Stimulated activated naive CD8-positive, alpha-beta T cell treated with anti-CD3 and anti-CD28 coated beads, Interleukin-15, Interleukin-2, amounts not matched to agents 100 ng/mL and 50 ng/mL, for 24 hours (primary cell): Measurements from ENCODE around the gene ZNF316.

Source experiments
- H3K27ac Mint-ChIP-seq: one replicate; pipeline ENCODE4 v1.8.0; 2021; ENCODE audit warnings: mild to moderate bottlenecking, mixed read lengths
- H3K27me3 Mint-ChIP-seq: one replicate; pipeline ENCODE4 v1.8.0; 2021; ENCODE audit warnings: mixed read lengths
- H3K36me3 Mint-ChIP-seq: one replicate; pipeline ENCODE4 v1.8.0; 2021; ENCODE audit warnings: low read depth, mixed read lengths
- H3K4me1 Mint-ChIP-seq: one replicate; pipeline ENCODE4 v1.8.0; 2021; ENCODE audit warnings: low read depth, mixed read lengths
- H3K4me3 Mint-ChIP-seq: one replicate; pipeline ENCODE4 v1.8.0; 2021; ENCODE audit warnings: mild to moderate bottlenecking, mixed read lengths
- H3K9me3 Mint-ChIP-seq: one replicate; pipeline ENCODE4 v1.8.0; 2021; ENCODE audit warnings: mixed read lengths

The ZNF316 gene

DNA sequence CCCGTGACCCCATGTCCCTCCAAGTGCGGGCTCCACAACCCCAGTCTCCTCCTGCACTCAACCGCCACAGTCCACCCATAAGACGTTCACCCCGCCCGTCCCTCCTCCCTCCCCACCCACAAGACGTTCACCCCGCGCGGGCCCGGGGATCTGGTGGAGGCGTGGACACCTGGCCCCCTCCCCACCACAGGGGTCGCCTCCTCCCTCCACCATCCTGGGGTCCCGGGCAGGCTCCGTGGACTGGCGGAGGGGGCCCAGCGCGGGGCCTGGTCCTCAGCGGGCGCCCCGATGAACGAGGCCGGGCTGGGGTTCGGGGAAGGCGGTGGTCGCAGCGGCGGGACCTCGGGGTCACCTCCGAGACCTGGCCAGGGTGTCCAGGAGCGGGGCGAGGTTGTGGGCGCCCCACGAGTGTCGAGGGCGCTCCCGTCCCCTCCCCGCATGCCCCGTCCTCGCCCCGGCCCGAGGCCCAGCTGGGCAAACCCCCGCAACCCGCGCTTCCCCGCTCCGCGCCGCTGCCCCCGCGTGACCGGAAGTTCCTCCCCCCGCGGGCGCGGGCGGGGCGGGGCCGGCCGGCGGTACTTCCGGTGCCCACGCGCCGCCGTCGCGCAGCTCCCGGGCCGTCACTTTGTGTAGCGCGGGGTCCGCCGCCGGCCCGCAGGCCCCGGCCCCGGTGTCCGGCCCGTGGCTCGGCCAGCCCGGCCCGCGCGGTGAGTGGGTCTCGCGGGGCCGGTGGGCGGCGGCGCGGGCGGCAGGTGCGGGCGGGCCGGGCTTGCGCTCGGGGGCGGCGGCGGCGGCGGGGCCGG, at the start of gene ZNF316:
Gene ZNF316, plus strand, starts transcription at position 578 of the 803 bp plus-strand sequence. CDS start 5,092 bp downstream, outside the sequence.
- H3K9me3 Mint-ChIP-seq = no peaks in the 10 kb centered on the region
- H3K4me1 Mint-ChIP-seq = peaks cover 27% of the 10 kb centered on the region
- H3K36me3 Mint-ChIP-seq = peaks cover 31% of the 10 kb centered on the region

DNA sequence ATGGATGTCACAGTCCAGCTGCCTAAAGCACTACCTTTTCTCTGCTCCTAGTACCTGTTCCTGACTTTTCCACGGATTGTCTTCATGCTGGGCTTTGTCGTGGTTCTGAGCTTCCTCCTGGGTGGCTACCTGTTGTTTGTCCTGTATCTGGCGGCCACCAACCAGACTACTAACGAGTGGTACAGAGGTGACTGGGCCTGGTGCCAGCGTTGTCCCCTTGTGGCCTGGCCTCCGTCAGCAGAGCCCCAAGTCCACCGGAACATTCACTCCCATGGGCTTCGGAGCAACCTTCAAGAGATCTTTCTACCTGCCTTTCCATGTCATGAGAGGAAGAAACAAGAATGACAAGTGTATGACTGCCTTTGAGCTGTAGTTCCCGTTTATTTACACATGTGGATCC, 48.6 kb upstream of the ZNF316 start:
- H3K9me3 Mint-ChIP-seq = no peaks in the 10 kb centered on the region
- no peak overlapping the region for H3K4me3 Mint-ChIP-seq
- H3K27me3 Mint-ChIP-seq = no peaks in the 10 kb centered on the region
- no peak overlapping the region for H3K27ac Mint-ChIP-seq
- peaks cover 23% of the 10 kb centered on the region for H3K4me1 Mint-ChIP-seq
- H3K36me3 Mint-ChIP-seq = peaks cover 54% of the 10 kb centered on the region

More for the DNA sequence above, at the start of gene ZNF316:
- Mint-ChIP-seq H3K27ac (peak within 1 kb of the TSS; percentile 87), H3K27me3 (no peaks in the 10 kb centered on the region), H3K4me3 (peak within 1 kb of the TSS; percentile 86)

DNA sequence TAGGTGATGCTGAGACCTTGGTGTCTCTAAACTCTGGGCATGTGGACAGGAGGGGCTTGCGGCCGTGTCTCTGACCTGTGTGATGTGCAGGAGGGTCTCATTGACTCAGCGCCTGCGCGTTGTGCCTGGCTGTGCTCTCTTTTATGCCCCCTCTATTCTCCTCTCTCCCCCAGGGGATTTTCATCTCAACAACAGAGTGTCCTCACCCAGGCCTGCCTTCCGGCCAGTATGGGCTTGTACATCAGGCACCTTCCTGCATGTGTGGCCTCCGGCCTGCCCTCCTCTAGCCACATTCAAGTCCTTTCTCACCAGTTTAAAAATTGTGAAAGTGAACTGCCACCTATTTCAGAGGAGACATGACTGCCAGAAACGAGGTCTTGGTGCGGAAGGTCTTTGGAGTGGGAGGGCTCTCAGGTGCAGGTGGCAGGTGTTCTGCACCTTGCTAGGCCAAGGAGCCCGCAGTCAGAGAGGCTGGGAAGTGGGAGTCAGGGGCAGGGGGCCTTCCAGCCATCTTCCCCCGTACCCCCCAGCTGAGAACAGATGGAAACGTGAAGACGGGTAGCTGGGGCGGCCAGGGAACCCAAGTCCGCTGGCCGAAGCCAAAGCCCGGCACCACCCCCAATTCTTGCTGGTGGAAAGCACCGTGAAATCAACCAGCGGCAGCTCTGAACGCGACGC, 47.8 kb upstream of the ZNF316 start:
- Mint-ChIP-seq H3K4me1 (peaks cover 23% of the 10 kb centered on the region), H3K9me3 (no peaks in the 10 kb centered on the region), H3K27ac (peak overlapping the region; percentile 69), H3K27me3 (no peaks in the 10 kb centered on the region), H3K36me3 (peaks cover 54% of the 10 kb centered on the region), H3K4me3 (peak overlapping the region; percentile 74)

DNA sequence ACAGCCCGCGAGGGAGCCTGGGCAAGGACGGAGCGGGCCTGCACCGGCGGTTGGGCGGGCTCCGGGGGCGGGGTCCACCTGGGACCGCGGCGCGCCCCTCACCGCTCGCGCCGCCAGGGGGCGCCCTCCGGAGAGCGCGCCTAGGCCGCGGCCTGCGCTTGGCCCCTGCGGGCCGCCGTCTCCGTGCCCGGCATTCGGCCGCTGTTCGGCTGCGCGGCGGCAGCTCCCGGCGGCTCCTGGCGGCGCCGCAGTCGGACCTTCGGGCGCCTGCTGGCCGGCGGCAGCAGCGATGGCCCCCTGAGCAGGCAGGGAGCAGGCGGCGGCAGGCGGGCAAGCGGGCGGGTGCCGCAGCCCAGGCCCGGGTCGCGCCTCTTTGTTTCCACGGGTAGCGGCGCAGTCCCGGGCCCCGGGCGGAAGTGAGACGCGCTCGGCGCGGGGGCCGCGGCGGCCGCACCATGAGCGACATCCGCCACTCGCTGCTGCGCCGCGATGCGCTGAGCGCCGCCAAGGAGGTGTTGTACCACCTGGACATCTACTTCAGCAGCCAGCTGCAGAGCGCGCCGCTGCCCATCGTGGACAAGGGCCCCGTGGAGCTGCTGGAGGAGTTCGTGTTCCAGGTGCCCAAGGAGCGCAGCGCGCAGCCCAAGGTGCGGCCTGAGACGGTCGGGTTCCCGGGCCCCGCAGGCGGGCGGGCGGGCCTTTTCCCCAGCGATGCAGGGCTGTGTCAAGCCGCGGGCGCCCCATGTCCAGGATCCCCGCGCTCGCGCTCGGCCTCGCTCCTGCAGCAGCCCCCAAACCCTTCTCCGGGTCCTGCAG, 47.1 kb upstream of the ZNF316 start, which contains the start of gene INTS15:
Gene INTS15, plus strand, starts transcription at position 193 of the 816 bp plus-strand sequence. Its CDS starts 263 bp downstream, at position 456.
- Mint-ChIP-seq H3K27ac (peak within 1 kb of the TSS; percentile 93), H3K36me3 (peaks cover 55% of the 10 kb centered on the region), H3K27me3 (no peaks in the 10 kb centered on the region), H3K4me3 (peak within 1 kb of the TSS; percentile 95), H3K4me1 (peaks cover 23% of the 10 kb centered on the region), H3K9me3 (no peaks in the 10 kb centered on the region)

DNA sequence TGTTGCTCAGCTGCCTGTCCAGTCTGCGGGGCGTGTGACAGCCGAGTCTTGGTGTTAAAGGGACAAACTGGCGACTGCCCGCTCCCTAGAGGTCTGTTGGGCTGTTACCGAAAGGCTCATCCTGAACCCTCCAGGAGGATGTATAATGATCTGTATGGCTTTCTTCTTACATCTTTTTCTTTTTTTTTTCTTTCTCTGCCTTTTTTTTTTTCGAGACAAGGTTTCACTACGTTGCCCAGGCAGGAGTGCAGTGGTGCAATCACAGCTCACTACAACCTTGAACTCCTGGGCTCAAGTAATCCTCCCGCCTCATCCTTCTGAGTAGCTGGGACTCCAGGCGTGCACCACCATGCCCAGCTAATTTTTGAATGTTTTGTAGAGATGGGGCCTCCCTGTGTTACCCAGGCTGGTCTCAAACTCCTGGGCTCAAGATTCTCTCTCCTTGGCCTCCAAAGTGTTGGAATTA, 46.4 kb upstream of the ZNF316 start:
- Mint-ChIP-seq H3K4me3 (peak overlapping the region; percentile 95), H3K36me3 (peaks cover 59% of the 10 kb centered on the region), H3K27ac (peak overlapping the region; percentile 93), H3K4me1 (peaks cover 23% of the 10 kb centered on the region), H3K27me3 (no peaks in the 10 kb centered on the region), H3K9me3 (no peaks in the 10 kb centered on the region)

DNA sequence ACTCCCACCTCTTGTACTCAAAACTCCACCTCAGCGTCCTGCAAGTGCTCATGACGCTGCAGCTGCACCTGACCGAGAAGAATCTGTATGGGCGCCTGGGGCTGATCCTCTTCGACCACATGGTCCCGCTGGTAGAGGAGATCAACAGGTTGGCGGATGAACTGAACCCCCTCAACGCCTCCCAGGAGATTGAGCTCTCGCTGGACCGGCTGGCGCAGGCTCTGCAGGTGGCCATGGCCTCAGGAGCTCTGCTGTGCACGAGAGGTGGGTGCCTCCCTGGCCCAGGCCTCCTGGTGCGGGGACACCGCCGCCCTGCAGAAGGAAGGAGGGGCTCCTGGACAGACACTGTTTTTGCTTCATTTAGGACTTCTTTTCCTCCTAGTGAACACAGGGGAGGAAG, 37.0 kb upstream of the ZNF316 start:
- H3K9me3 Mint-ChIP-seq = no peaks in the 10 kb centered on the region
- H3K27ac Mint-ChIP-seq = no peak overlapping the region
- no peak overlapping the region for H3K4me3 Mint-ChIP-seq
- no peaks in the 10 kb centered on the region for H3K4me1 Mint-ChIP-seq
- no peaks in the 10 kb centered on the region for H3K27me3 Mint-ChIP-seq
- peaks cover 52% of the 10 kb centered on the region for H3K36me3 Mint-ChIP-seq

DNA sequence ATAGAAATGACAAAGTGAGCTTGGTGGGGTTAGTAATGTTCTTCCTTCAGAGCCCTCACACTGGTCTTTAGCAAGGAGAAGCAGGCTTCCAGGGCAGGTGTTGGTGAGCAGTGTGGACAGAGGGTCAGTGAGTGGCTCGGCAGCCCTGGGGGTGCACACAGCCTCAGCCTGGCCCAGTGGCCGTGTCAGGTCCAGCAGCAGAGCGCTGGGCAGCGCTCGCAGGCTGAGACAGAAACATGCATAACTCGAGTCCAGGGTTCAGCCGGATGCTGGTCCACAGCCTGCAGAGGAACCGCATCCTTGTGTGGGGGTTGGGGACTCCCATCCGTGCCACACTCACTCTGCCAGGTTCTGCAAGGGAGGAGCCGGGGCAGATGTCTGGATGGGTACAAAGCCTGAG, 32.7 kb upstream of the ZNF316 start:
- Mint-ChIP-seq H3K9me3 (no peaks in the 10 kb centered on the region), H3K36me3 (peaks cover 37% of the 10 kb centered on the region), H3K27ac (no peak overlapping the region)

DNA sequence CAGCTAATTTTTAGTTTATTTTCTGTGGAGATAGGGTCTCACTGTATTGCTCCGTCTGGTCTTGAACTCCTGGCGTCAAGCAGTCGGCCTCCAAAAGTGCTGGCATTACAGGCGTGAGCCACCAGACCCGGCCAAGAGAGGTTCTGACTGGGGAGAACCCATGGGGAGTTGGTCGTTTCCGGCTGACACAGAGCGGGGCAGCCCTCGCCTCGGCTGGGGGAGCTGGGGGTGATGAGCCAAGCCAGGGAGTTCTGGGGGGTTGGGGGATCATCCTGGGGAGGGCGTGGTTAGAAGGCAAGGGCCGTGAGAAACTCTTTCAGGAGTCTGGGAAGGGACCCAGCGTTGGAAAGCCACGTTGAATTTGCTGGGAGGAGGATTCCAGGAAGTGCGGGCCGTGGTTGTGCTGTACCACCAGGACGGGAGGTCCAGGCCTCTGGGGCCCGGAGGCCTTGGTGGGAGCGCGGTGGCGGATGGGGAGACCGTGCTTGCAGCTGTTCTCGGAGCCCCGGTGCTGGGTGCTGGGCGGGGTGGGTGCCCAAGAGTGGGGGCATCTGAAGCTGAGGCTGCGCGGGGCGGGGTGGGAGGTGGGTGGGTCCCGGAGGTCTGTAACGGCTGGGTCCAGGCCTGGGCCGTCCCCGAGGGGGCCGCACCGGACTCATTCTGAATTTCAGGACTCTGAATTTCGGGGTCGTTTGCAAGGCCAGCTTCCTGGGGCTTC, 30.1 kb upstream of the ZNF316 start:
- Mint-ChIP-seq H3K9me3 (no peaks in the 10 kb centered on the region), H3K4me1 (no peaks in the 10 kb centered on the region), H3K4me3 (no peak overlapping the region), H3K27me3 (no peaks in the 10 kb centered on the region), H3K27ac (no peak overlapping the region), H3K36me3 (peaks cover 34% of the 10 kb centered on the region)

More for the DNA sequence above, 32.7 kb upstream of the ZNF316 start:
- Mint-ChIP-seq H3K4me1 (no peaks in the 10 kb centered on the region), H3K4me3 (no peak overlapping the region), H3K27me3 (no peaks in the 10 kb centered on the region)

DNA sequence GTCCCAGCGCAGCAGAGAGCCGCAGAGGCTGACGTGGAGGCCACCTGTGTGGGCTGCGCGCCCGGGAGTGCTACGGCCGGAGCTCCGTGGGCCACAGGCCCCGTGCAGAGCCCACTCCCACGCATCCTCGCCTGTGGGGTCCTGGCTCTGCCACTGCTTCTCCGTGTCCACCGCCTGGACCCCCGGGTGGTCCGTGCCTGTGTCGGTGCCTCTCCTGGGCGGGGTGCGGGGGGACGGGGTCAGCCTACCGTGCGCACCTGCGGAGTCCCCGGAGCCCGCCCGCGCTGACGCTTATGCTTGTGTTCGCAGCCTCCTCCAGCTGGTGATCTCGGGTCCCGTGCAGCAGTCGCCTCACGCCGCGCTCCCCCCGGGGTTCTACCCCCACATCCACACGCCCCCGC, 29.5 kb upstream of the ZNF316 start:
- H3K4me3 Mint-ChIP-seq = no peak overlapping the region
- no peaks in the 10 kb centered on the region for H3K27me3 Mint-ChIP-seq
- H3K36me3 Mint-ChIP-seq = peaks cover 30% of the 10 kb centered on the region
- H3K27ac Mint-ChIP-seq = no peak overlapping the region
- no peaks in the 10 kb centered on the region for H3K9me3 Mint-ChIP-seq
- H3K4me1 Mint-ChIP-seq = no peaks in the 10 kb centered on the region

DNA sequence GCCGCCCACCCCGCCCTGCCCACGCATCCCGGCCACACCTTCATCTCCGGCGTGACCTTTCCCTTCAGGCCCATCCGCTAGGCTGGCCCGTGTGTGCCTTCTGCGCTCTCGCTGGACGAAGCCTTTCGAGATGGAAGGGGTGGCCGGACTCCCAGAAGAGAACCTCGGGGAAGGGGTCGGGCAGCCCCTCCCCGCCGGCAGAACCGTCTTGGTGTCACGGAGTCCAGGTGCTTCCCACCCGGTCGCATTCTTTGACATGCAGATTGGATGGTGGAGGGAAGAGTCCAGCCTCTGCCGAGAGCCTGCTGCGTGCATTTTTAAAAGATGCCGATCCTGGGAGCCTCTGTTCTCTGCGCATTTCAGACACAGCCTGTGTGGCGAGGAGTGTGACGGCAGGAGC, 29.0 kb upstream of the ZNF316 start:
- Mint-ChIP-seq H3K4me3 (no peak overlapping the region), H3K36me3 (peaks cover 27% of the 10 kb centered on the region), H3K27ac (no peak overlapping the region), H3K9me3 (no peaks in the 10 kb centered on the region), H3K27me3 (no peaks in the 10 kb centered on the region), H3K4me1 (no peaks in the 10 kb centered on the region)

DNA sequence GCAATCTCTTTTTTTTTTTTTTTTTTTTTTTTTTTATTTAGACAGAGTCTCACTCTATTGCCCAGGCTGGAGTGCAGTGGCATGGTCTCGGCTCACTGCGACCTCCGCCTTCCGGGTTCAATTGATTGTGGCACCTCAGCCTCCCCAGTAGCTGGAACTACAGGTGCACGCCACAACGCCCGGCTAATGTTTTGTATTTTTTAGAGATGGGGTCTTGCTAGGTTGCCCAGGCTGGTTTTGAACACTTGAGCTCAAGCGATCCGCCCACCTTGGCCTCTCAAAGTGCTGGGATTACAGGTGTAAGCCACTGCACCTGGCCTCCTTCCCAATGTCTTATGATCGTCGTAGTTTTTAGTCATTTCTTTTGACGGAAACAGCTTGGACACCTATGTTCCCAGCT, 28.3 kb upstream of the ZNF316 start:
- Mint-ChIP-seq H3K27ac (no peak overlapping the region), H3K27me3 (no peaks in the 10 kb centered on the region), H3K36me3 (peaks cover 26% of the 10 kb centered on the region), H3K9me3 (no peaks in the 10 kb centered on the region), H3K4me1 (no peaks in the 10 kb centered on the region), H3K4me3 (no peak overlapping the region)

DNA sequence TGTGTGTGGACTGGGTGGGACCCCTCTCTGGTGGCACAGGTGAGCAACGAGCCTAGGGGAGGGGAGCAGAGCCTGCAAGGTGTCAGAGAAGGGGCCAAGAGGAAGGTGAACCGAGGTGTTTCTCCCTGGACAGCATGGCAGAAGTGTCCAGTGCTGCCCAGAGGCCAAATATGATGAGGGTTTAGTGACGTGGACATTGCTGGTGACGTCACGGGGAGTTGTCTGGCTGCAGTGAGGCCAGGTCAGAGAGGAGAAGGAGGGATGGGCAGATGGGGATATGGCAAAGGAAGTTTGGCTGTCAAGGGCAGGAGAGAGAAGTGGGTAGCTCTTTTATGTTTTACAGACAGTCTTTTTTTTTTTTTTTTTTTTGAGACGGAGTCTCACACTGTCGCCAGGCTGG, 24.3 kb upstream of the ZNF316 start:
- peaks cover 5% of the 10 kb centered on the region for H3K4me1 Mint-ChIP-seq
- H3K4me3 Mint-ChIP-seq = no peak overlapping the region
- peaks cover 3% of the 10 kb centered on the region for H3K36me3 Mint-ChIP-seq
- no peak overlapping the region for H3K27ac Mint-ChIP-seq
- H3K9me3 Mint-ChIP-seq = no peaks in the 10 kb centered on the region
- H3K27me3 Mint-ChIP-seq = peaks cover 5% of the 10 kb centered on the region

DNA sequence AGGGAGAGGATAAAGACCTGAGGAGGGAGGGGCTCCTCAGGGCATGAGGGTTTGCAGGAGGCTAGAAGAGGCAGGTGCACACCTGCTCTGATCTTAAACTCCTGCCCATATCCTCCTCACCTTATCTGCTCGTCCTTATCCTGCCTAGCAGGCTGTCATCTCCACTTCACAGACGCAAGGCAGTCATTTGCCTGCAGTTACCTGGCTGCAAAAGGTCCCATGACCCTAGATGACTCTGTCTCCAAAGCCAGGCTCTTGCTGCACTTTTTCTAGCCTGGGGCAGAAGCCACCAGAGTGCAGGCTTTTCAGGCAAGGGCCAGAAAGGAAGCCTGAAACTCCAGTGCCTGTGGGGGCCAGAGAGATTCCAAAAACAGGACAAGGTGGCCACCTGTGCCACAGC, 23.4 kb upstream of the ZNF316 start:
- peaks cover 5% of the 10 kb centered on the region for H3K4me1 Mint-ChIP-seq
- H3K36me3 Mint-ChIP-seq = peaks cover 3% of the 10 kb centered on the region
- peaks cover 5% of the 10 kb centered on the region for H3K27me3 Mint-ChIP-seq
- no peaks in the 10 kb centered on the region for H3K9me3 Mint-ChIP-seq
- no peak overlapping the region for H3K27ac Mint-ChIP-seq
- no peak overlapping the region for H3K4me3 Mint-ChIP-seq
